KBM-7 (cell line): ENCODE measurements around the gene SKIDA1.
A peak's percentile ranks its signal among the peaks of the same experiment; 100 is the strongest.
"Not testable (repeated sequence)": the region's sequence is repeated elsewhere in the genome, so short reads cannot be mapped to it uniquely, and the experiment has no call there.

Source experiments
- DNase-seq: peaks from one replicate; pipeline ENCODE4 v3.0.0-alpha.2; 2015
- in situ Hi-C: fragments of 300-500 bp; cut with MboI; formaldehyde crosslinking; loops from 2 replicates; pipeline ENCODE4 v1.14.3; 2020; ENCODE audit warnings: low sequenced_read_pairs, low pct_unique_long_range_greater_than_20kb, mixed read lengths

Gene SKIDA1

DNA sequence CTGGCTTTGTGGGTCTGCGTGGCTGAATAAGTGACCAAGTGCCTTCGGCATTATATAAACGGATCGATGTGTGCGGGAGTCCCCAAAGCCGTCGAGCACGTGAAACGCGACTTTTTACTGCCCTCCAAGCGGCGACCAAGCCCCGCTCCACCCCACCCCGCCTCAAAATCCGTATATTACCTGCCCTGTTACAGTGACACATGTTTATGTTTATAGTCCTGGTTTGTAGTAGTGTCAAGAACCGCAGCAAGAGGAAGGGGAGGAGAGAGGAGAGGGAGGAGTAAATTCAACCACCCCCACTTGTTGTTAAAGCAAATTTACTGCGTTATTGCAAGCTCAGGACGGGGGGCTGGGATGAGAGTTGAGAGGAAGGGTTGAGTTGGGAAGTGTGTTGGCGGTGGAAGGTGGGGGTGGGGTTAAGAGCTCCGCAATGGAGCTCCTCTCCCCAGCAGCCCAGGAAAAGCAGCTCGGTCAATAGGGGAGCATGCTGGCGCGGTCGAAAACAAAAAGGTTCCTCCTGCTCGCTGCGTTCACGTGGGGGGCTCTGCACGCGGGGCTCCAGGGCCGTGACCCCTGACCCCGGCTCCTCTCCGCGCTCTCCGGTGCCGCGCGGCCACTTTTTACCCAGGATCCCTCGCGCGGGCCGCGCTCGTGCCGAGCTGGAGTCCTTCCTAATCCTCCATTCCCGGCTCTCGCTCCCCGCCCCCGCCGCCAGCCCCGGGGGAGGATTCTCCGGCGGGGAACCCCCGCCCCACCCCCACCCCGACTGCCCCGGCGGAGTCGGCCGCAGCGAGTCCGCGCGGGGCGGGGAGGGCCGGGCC, at the start of gene SKIDA1:
Gene SKIDA1, minus strand, starts transcription at position 316 of the 821 bp plus-strand sequence. CDS start 7,860 bp downstream, outside the sequence.
- in situ Hi-C loops = no loop called here
- peak; percentile 94 for DNase-seq

DNA sequence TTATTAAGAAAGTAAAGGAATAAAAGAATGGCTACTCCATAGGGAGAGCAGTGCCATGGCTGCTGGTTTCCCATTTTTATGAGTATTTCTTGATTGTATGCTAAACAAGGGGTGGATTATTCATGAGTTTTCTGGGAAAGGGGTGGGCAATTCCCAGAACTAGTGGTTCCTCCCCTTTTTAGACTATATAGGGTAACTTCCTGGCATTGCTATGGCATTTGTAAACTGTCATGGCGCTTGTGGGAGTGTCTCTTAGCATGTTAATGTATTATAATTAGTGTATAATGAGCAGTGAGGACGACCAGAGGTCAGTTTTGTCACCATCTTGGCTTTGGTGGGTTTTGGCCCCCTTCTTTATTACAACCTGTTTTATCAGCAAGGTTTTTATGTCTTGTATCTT, 49.0 kb upstream of the SKIDA1 start:
- in situ Hi-C loops, DNase-seq: not testable (repeated sequence)

DNA sequence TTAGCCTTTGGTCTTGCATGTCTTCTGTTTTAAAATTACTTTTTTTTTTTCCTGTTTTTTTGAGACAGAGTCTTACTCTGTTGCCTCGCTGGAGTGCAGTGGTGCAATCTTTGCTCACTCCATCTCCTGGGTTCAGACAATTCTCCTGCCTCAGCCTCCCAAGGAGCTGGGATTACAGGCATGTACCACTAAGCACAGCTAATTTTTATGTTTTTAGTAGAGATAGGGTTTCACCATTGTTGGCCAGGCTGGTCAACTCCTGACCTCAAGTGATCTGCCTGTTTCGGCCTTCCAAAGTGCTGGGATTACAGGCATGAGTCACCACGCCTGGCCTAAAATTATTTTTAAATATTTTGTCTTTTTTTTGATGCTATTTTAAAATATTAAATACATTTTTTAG, 47.1 kb upstream of the SKIDA1 start:
- in situ Hi-C loops = no loop called here

DNA sequence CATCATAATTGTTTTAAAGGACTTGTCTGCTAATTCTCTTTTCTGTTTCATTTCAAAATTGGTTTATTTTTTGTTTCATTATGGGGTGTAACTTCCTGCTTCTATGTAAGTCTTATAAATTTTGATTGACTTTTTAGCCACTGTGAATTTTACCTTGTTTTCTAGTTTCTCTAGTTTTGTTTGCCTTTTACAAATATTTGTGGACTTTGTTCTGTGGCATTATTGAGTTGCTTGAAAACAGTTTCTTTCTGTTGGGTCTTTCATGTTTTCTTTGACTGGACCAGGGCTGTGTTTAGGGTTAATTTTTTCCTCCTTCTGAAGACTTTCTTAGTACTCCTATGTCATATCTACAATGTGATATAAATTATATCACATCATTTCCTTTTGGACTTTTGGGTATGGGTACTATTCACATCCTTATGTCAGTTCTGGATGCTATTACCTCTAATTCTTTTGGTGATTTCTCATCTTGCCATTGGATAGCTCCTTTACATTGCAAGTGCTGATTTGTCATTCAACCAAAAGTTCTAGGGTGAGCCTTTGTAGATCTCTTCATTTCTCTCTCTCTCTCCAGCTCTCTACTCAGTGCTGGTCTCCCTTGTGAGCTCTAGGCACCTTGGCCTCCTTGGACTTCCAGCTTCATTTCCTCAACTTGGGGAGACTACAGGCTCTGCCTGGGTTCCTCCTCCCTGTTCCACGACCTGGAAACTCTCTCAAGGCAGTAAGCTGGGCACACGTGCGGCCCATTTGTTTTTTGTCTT, 45.5 kb upstream of the SKIDA1 start:
- DNase-seq = no peak
- in situ Hi-C loops = no loop called here

More for the DNA sequence above, 47.1 kb upstream of the SKIDA1 start:
- DNase-seq = no peak

DNA sequence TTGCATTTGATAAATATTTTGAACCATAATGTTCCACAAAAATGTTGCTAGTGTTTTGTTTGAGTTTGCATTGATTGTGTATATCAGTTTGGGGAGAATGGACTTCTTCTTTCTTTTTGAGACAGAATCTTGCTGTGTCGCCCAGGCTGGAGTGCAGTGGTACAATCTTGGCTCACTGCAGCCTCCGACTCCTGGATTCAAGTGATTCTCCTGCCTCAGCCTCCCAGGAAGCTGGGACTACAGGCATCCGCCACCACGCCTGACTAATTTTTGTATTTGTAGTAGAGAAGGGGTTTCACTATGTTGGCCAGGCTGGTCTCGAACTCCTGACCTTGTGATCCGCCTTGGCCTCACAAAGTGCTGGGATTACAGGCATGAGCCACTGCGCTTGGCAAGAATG, 33.5 kb upstream of the SKIDA1 start:
- in situ Hi-C loops, DNase-seq: not testable (repeated sequence)

DNA sequence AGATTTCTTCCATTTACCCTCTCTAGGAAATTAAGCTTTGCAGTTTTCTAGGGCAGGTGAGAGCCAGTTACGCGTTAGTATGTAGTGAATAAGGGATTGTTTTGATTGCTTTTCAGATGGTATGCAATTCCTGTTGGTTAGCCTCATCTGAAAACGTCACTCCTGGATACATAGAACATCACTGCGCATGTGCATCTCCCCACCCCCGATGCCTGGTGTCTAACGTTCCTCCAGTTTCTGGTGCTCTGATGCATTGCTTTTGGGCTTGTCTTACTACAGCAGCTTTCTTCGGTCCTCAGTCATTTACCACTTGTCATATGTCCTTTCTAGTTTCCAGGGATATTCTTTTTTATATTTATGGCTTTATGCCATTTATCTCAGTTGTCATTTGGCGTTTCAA, 31.0 kb upstream of the SKIDA1 start:
- no peak for DNase-seq
- in situ Hi-C loops = no loop called here

DNA sequence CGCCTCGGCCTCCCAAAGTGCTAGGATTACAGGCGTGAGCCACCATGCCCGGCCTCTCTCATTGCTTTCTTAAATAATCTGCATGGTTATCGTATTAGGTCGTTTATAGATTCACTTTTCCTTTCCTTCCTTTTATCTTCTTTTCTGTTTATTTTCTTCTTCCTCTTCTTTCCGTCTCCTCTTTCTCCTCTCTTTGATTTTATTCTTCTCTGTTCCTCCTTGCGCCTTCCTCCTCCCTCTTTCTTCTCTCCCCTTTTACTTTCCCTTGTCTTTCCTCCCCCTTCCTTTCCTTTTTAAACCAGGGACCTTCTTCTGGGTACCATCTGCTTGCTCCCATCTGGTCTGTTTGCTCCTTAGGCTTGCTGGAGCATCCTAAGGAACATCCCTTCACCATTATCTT, 27.2 kb upstream of the SKIDA1 start:
- in situ Hi-C loops = no loop called here

DNA sequence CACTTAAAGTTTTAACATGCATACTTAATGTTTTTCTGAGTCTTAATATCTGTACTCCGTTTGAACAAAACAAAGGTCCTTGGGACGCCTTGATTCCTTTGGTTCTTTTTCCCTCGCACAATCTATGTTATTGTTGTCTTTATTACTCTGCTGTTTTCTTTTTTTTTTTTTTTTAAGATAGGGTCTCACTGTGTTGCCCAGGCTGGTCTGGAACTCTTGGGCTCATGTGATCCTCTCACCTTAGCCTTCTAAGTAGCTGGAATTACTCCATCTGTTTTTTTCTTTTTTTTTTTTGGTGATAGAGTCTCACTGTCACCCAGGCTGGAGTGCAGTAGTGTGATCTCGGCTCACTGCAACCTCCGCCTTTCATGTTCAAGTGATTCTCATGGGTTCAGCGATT, 21.8 kb upstream of the SKIDA1 start:
- no peak for DNase-seq
- in situ Hi-C loops = no loop called here

More for the DNA sequence above, 27.2 kb upstream of the SKIDA1 start:
- DNase-seq = no peak

DNA sequence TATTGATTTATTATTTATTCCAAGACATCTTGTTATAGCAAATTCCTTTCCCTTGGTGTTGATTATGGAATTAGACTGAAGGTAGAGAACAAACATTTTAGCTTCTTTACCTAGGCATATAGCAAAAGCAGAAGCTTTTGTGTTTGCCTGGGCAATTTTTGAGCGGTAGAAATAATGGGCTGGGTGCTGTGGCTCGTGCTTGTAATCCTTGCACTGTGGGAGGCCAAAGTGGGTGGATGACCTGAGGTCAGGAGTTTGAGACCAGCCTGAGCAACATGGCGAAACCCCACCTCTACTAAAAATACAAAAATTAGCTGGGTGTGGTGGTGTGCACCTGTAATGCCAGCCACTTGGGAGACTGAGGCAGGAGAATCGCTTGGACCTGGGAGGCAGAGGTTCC, 15.2 kb upstream of the SKIDA1 start:
- in situ Hi-C loops, DNase-seq: not testable (repeated sequence)

DNA sequence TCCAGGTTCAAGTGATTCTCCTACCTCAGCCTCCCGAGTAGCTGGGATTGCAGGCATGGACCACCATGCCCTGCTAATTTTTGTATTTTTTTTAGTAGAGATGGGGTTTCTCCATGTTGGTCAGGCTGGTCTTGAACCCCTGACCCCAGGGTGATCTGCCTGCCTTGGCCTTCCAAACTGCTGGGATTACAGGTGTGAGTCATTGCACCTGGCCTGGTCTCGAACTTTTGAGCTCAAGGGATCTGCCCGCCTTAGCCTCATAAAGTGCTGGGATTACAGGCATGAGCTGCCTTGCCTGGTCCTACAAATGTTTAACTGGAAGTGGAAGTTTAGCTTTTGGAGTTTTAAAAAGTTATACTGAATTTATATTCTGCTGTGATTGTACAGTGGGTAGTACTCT, 11.4 kb upstream of the SKIDA1 start:
- in situ Hi-C loops = no loop called here
- no peak for DNase-seq

DNA sequence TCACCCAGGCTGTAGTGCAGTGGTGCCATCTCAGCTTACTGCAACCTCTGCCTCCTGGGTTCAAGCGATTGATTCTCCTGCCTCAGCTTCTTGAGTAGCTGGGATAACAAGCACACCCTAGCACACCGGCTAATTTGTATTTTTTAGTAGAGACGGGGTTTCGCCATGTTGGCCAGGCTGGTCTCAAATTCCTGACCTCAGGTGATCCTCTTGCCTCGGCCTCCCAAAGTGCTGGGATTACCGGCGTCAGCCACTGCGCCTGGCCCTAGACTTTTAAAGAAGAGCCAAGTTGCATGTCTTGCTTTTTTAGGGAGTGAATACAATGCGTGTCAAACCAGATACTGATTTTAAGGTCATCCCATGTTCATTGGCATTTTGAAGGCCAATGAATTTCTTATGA, 10.5 kb upstream of the SKIDA1 start:
- in situ Hi-C loops, DNase-seq: not testable (repeated sequence)

DNA sequence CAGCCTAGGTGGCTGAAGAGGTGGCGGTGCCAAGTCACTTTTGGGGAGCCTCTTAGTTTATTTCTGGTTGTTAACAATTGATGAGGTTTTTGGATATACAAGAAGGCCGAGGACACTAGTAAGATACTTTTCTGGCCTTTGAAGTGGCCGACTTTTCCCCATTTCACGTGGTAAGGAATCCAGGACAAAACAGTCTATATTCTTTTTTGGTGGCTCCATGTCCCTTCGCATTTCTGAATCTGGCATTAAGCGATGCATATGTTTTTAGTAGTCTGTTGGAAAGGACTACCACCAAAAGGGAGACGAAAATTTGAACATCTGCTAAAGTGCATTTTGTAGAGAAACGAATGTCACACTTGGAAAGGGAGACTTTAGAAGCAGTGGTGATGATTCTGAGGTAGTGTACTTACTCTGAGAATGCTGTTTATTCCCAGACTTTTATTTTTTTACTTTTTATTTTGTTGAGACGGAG, 10.0 kb upstream of the SKIDA1 start:
- in situ Hi-C loops = no loop called here
- peak; percentile 43 for DNase-seq

DNA sequence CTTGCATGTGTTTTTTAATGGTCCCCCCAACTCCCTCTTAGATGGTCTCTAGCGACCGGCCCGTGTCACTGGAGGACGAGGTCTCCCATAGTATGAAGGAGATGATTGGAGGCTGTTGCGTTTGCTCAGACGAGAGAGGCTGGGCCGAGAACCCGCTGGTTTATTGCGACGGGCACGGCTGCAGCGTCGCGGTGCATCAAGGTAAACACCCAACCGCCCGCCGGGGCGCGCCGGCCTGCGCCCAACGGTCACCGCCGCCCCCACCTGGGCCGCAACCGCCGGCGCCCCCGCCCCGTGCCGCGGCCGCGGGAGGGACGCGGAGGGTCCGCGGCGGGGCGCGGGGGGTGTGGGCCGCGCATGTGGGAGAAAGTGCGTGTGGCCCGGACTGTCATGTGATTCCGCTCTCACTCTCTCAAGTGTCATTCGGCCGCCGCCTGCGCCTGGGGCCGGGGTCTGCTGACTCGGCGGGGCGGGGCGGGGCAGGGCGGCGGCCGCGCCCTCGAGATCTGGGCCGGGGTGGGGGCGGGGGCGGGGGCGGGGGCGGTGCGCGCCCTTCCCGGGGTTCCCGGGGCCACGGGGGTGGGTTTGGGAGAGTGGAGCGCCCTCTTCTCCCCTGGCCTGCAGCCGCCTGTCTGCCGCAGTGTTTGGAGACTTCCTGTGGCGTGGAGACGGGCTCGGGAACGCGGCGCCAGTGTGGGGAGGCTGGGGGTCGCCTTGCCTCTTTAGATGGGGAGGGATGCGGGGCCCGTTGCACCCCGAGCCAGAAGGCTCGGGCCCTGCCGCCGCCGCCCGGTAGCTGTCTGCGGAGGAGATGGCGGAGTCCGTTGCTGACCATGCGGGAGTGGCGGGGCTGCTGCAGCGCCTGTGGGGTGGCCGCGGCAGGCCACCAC, 9.4 kb upstream of the SKIDA1 start:
- in situ Hi-C loops = no loop called here
- DNase-seq = peak; percentile 31

DNA sequence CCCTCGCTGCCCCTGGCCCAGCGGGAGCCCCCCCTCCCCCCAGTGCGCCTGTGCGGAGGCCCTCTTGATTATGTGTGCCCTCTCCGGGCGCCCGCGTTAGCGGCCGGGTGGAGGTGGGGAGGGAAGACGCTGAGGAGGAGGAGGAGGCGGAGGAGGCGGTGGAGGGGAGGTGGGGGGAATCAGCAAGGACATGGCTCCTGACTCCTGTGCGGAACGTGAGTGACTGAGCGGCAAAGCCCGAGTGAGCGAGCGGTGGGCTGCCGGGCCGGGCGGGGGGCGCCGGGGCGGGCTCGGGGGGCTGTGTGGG, 8.8 kb upstream of the SKIDA1 start:
- no peak for DNase-seq
- in situ Hi-C loops = no loop called here

DNA sequence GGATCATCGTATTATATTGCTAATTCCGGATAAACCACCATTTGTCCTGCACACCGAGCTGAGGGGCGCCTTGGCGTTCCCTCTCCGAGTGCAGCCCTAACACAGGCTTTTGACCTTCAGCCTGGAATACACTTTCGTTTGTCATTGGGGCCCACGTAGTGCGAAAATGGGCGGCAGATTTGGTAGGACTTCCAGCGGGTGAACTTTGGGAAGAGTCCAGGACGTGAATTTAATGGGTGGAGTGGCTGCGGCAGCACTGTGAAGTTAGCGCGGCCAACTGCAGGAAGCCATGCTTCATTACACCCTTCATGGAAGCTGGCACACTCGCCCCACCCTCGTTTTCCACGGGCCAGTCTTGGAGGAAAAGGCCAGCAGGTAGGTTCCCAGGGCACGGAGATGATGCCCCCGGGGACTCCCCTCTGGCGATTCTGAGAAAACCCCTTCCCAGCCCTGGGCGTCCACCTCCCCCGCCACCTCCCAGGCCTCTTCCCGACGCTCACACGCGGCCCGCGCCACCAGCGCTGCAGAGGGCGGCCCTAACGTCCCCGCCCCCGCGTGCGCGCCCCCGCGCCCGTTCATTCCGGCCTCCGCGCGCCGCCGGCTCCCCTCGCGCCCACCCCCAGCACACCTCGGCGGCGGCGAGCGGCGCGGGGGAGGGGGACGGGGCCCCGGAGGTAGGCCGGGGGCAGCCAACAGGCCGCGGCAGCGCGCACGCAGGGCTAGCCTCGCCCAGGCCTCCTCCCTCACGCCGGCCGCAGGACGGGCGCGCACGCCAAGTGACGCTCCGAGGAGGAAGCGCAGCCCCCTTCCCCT, 8.2 kb upstream of the SKIDA1 start, which contains the start of gene MLLT10:
Gene MLLT10, plus strand, starts transcription at position 766 of the 813 bp plus-strand sequence. CDS start 413 bp downstream, outside the sequence.
- DNase-seq = peak; percentile 91
- in situ Hi-C loops = no loop called here

DNA sequence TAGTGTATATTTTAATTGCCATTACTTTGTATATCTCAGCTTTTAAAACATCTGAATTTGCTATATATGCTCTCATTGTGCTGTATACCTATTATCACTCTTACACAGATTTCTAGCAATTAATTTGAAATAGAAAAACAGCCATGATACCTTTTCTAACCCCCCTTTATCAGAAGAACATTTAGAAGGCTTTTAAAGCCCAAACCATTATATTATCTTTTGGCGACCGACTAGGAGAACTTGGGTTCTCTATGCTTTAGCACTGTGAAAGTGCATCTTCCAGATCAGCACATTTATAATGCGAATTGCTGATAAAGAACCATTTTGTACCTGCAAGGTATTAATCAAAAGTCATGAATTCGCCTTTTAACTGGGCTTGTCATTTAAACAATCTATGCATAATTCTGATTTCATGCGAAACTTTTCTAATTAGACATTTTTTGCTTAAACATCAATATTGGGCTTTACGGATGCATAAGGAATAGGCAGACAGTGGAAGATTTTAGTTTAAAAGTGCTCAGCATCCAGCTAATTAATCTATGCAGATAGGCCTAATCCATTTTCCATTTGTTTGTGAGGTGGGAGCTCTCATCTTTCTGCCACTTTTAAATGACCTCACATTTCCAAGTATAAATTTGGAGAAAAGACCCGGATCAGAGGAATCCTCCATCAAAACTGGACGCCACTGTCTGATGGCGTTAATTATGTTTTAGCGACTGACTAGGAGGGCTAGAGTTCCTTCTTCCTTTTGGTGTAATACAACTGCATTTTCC, 7.4 kb upstream of the SKIDA1 start:
- DNase-seq = peak; percentile 25
- in situ Hi-C loops = no loop called here

DNA sequence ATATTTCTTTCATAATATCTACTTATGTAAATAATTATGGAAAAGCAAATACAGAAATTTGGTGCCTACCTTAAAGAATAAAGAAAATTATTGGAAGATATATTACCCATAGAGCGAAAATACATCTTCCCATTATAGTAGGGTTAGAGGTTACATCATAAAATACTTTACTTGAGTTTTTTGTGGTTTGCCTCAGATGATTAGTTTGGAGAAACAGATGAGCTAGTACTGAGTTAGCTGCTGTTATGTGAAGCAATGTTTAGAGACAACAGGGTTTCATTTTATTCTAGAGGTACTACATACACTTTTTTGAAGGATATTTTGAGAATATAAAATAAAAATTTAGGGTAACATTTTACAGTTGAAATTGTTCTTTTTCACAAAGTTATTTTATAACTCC, 5.7 kb upstream of the SKIDA1 start:
- in situ Hi-C loops = no loop called here
- peak; percentile 37 for DNase-seq

DNA sequence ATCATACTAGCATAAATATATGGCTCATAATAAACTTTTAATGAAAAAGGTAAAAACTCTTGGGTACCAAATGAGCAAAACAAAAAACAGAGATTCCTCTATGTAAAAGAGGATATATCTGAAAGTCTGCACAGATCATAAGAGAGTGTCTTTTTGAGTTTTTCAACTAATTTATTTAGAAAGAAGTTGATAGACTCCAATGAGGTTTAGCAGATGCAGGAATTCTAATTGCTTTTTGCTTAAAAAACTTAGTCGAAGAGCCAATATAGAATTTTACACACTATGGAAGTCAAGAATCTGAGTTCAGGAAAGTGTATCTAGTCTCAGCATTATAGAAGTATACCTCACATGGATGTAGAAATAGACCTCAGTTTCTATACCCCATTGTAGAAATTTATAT, 5.2 kb upstream of the SKIDA1 start:
- in situ Hi-C loops = no loop called here

More for the DNA sequence above, 5.2 kb upstream of the SKIDA1 start:
- DNase-seq = peak; percentile 18
